NK-92 treated with Interleukin-12 subunit alpha and Interleukin-12 subunit beta, amount 100 ng/mL, for 24 hours (cell line): Measurements from ENCODE around the gene MCF2L2.

Experiments
- DNase-seq: peaks from one replicate; lab custom pipeline; 2025; lab: John Stamatoyannopoulos, UW

Gene MCF2L2

DNA sequence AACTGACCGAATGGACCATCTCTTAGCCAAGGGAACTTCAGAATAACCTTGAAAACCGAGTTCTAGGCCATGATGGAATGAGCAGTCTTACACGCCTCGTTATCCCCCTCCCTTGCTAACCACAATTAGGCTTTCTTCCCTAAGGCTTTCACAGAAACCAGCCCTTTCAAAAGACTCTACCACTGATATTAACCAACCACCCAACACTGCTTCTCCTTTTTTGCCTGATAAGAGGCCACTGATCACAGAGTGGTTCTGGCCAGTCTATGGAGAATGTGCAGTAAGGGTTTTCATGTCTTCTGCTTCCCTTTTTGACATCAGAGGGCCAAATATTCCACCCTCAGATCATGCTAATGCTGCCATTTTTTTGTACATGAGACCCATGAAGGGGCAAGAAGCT, 59.3 kb downstream of the MCF2L2 start:
- no peak for DNase-seq

DNA sequence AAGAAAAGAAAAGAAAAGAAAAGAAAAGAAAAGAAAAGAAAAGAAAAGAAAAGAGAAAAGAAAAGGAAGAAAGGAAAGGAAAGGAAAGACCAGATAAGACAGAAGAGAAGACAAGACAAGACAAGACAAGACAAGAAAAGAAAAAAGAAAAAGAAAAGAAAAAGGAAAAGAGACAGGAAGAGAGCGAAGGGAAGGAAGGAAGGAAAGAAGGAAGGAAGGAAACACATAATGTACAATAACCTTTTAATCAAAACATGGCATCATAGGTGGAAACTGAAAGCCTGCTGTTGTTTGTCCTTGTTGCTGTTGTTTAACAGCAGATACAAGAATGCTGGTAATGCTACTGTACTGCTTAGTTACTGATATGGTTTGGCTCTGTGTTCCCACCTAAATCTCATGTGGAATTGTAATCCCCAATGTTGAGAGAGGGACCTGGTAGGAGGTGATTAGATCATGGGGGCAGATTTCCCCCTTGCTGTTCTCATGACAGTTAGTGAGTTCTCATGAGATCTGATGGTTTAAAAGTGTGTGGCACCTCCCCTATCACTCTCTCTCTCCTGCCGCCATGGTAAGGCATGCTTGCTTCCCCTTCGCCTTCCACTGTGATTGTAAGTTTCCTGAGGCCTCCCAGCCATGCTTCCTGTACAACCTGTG, 67.3 kb downstream of the MCF2L2 start:
- DNase-seq: no peak

DNA sequence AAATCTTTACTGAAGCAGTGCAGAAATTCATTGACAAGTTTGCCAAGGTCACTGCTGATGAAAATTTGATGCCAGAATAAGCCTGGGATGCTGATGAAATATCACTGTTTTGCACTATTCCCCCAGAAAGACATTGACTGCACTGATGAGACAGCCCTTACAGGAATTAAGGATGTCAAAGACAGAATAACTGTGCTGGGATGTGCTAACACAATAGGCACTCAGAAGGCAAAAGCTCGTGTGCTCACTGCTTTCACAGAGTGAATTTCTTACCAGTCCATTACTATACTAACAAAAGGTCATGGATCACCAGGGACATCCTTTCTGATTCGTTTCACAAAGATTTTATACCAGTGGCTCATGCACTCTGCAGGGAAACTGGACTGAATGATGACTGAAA, 69.4 kb downstream of the MCF2L2 start:
- DNase-seq: no peak

DNA sequence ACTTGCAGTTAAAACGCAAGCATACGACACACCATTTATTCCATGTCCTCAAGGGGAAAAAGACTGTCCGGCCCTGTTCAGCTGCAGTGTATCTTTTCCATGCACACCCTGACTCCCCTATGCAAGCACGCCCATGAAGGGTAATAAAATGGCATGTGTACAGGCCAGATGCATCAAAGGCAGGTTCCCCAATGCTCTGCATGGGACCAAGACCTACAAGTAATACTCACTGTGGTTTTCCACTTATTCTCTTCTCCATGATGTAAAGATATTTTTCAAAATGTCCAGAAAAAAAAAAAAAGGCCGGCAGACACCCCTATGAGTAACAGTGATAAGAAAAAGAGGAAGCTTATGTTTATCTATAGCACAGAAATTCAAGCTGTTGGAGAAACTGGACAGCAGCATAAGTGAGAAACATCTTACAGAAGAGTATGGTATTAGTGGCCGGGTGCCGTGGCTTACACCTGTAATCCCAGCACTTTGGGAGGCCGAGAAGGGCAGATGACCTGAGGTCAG, 70.8 kb downstream of the MCF2L2 start:
- DNase-seq: no peak

DNA sequence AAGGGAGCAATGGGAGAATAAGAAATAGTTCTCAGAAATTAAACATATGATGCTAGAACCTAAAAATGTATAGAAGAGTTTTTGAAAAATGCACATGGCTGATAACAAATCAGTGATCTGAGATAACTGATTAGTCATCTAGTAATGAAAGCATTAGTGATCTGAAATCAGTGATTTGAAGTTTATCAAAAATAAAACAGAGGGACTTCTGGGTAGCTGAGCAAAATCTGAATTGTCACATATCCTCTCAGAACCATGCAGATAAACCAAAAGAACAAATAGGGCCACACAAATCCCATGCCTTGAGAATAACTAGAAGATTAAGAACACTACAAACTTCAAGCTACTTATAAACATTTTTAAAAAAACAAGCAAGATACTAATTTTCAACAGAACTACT, 71.5 kb downstream of the MCF2L2 start:
- DNase-seq: no peak

DNA sequence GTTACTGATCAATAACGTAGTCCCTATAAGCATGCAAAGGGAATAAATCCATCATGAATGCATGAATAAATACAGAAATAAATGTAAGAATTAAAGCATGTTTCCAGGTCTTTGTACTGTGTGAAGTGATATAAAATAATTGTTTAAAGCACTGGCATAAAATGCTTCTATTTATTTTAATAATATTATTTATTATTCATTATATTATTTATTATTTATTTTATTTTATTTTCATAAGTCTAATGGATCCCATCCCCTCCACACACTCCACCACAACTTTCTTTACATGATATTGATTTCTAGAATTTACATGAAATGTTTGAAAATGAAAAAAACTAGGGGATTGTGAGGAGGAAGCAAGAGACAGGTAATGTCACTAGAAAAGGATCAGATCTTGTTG, 73.5 kb downstream of the MCF2L2 start:
- DNase-seq: no peak

DNA sequence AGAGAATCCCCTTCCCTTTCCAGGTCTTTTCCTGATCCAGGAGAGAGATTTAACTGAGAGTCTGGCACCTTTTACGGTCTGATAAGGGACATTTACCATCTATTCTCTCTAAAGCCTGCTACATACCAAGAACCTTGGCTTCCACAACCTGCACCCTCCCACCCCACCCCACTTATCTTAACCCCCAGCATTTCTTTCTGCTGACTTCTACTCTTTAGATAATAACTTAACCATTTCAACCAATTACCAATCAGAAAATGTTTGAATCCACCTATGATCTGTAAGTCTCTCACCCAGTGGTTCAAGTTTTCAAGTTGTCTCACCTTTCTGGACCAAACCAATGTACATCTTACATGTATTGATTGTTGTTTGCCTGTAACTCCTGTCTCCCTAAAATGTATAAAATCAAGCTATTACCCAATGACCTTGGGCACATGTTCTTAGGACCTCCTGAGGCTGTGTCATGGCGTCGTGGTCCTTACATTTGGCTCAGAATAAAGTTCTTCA, 74.0 kb downstream of the MCF2L2 start:
- DNase-seq: no peak

DNA sequence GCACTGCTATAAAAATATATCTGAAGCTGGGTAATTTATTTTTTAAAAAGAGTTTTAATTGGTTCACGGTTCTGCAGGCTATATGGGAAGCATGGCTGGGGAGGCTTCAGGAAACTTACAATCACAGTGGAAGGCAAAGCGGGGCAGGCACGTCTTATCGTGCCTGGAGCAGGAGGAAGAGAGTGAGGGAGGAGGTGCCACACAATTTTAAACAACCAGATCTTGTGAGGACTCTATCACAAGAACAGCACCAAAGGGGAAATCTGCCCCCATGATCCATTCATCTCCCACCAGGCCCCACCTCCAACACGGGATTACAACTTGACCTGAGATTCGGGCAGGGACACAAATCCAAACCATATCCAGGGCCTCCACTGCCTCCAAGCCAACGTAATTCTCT, 75.0 kb downstream of the MCF2L2 start:
- DNase-seq: no peak

DNA sequence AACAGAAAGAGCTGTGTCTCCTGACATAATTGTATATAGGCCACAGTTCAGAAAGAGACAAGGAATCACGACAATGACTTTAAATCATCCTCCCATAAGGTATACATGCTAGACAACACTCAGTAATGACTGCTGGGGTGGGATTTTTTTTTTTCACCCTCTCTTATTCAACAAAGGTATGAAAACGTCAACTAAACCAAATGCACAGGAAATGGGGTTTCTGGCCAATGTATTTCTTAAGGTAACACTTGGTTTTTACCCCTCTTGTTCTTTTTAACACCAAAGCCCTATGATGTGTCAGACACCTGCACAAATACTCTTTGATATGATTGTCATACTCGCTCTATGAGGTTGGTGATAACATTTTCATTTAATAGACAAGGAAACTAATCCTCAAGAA, 78.3 kb downstream of the MCF2L2 start:
- no peak for DNase-seq

DNA sequence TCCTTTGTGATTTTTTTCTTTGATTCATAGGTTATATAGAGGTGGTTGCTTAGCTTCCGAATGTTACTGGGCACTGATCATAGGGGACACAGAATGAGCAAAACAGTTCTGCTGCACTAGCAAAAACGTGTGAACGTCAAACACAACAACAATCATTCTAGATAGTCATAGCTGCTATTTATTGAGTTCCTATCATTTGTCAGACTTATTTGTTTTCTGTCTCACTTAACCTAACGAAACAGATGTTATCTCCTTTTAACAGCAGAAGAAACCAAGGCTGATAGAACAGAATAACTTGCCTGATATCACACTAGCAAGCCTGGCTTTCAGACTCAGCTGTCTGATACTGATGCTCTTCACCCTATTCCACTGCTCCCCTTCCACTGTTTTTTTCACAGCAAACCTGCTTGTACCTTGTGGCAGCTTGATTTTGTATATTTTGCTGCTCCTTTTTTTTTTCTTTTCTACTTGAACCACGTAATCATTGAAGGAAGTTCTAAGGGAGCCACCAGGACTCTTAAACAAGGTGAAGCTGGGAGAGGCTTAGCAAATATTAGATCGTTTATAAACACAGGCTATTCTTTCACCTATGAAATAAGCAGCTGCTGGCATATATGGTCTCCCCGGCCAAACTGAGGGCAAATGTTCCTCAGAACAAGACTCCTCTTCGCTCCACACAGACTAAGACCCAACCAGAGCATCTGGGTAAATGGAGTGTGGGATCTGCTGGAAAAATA, 78.8 kb downstream of the MCF2L2 start:
- DNase-seq: no peak

DNA sequence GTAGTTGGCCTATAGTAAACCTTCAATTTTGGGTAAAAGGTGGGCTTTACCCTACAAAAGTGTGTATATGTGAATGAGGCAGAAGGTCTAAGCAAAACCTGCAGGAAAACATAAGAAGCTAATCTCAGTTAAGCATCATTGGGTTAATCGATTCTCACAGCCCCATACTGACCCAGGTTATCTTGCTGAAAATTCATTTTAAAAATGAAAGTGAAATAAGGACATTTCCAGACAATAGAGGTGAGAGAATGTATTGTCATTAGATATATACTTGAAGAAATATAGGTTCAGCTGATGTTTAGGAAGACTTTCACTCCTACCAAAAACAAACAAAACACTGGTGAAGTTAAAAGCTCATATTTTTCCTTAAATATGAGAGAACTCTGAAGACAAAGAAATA, 85.6 kb downstream of the MCF2L2 start:
- DNase-seq: no peak

DNA sequence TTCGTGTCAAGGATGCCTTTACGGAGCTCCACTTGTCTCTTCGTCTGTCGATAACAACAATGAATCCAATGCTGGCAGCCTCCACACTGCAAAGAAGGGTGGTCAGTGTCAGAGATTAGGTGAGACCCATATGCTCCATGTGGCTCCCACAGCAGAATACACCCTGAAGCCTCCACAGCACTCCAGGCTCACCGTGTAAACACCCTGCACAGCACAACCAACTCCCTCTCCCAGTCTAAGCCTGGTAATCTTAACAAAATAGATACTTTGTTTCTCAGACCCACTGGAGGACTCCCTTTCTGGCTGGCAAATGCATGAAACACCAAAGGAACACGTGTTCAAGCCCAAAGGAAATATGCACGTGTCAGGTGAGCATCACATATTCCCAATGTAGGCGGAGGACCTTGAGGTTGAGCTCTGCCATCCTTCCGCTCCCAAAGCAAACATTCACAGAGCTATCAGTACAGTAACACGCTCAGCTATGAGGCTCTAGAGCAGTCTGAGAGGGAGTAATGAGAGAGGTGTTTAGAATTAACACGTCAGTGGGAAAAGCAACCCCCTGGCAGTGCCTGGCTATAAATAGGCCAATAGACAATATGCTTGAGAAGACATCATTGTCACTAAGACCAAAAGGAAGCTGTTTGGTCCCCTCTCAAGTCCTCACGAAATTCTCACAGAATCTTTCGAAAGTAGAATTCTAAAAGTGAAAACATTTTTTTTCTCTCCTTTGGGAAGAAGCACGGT, 86.7 kb downstream of the MCF2L2 start:
- DNase-seq: no peak

DNA sequence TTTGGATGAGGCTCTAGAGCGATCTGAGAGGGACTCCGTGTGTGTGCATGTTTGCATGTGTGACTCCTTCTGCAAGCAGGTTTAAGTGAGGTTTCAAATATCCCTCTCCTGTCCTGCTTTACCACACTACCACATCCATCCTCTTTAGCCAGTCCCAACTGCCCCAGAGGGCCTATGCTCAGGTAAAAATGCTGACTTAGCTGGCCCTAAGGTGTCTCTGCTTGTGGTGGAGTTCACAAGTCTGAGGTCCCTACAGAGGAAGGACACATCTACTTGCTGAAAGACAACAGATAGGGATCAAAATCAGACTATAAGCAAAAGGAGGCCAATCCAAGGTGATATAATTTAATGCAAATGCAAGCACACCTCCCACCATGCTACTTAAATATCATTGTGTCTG, 88.2 kb downstream of the MCF2L2 start:
- no peak for DNase-seq

DNA sequence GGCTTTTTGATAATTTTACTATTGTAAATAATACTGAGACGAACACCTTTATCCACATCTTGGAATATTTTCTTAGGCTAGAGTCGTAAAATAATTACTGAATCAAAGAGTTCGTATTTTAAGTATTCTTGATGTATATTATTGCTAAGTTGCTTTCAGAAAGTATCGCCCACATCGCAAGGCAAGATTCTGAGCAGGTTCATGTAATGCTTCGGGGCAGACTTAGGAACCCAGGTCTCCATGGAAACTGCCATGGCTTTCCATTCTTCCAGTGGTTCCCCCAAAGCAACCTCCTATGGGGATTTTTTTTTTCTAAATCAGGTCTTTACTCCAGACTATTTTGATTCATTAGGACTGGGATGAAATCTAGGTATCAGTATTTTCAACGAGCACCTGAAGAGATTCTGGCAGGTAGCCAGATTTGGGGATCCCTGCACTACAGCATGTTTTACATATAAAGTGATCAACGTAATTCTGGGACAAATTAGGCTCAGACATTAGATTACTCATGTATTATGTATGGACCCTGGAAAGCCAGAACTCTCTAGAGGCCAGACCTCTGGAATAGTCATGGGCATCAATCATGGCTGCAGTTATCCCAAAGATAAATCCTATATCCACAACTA, 88.8 kb downstream of the MCF2L2 start:
- DNase-seq: no peak

DNA sequence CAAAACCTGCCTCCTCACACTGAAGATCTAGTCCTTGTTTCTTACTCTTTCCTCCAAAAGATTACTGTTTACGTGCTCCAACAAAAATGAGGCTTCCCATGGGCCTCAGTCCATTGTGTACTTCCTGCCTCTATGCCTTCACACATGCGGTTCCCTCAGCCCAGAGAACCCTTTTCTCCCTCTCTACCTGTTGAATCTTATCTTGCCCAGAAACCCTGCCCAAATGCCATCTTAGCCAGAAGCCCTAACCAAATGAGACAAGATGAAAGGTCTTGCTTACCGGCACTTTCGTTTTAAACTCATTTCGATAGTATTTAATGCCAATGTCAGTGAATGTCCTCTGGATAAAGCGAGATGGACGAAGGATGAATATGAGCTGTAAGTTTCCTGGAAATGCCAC, 89.9 kb downstream of the MCF2L2 start:
- DNase-seq: no peak

DNA sequence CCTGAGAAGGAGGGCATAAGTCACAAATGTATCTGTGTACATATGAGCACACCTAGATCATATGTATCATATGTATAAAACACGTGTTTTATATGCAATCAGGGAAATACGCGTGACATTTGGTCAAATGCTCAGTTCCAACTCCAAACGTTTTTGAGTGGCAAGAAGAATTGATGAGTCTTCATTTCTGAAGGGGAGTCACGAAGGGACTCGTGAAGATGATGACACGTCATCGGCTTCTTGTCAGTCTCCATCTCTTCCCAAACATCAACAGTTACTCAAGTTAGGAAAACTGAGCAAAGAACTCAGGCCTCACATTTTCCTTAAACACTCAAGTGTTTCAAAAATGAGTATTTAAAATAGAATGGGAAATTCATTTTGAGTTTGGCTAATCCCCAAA, 95.9 kb downstream of the MCF2L2 start:
- no peak for DNase-seq

DNA sequence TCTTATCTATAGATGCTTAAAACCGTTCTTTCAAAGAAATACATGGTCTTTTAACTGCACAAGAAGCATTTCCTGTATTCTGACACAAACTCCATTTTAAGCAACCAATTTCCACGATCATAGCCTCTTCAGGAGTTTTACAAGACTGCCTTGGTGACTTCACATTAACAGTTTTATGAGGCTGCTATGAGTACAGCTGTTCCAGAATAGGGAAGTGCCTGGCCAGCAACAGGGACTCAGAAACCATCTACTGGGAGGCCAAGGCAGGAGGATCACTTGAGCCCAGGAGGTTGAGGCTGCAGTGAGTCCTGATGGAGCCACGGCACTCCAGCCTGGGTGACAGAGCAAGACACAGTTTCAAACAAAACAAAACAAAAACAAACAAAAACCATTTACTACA, 96.9 kb downstream of the MCF2L2 start:
- no peak for DNase-seq

DNA sequence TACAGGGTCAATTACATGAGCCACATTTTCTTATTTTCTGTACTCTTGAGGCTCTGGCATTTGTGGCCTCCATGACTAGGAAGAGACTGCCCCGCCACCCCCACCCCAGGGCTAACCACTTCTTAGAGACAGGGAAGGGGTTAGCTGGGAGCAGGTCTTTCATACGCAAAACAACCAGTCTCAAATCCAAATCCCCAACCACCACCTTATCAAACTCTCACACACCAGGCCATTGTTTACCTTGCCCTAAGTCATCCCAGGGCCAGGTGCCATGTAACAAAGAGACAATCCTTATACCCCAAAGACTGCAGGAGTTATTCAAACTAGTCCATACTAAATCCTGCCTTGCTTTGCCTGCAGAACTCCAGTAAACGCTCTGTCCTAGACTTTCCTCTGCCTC, 97.5 kb downstream of the MCF2L2 start:
- DNase-seq: no peak

DNA sequence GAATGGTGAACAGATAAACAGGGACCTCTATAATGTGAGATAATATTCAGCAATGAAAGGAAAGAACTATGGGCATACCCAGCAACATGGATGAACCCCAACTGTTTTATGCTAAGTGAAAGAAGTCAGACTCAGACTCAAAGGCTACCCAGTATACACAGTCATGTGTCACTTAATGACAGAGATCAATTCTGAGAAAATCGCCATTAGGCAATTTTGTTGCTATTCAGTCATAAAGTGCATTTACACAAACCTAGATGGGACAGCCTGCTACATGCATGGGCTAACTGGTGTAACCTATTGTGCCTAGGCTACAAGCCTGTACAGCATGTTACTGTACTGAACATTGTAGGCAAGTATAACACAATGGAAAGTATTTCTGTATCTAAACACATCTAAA, 98.9 kb downstream of the MCF2L2 start:
- DNase-seq: no peak

DNA sequence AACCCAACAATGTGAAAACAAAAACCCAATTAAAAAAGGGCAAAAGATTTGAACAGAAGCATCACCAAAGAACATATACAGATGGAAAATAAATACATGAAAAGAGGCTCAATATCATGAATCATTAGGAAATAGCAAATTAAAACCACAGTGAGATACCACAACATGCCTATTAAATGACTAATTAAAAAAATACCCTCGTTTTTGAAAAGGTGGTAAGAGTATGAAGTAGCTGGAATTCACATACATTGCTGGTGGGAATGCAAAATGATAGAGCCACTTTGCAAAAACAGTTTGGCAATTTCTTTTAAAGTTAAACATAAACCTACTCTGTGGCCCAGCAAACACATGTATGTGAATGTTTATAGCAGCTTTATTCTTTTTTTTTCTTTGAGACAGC, 99.6 kb downstream of the MCF2L2 start:
- DNase-seq: no peak

DNA sequence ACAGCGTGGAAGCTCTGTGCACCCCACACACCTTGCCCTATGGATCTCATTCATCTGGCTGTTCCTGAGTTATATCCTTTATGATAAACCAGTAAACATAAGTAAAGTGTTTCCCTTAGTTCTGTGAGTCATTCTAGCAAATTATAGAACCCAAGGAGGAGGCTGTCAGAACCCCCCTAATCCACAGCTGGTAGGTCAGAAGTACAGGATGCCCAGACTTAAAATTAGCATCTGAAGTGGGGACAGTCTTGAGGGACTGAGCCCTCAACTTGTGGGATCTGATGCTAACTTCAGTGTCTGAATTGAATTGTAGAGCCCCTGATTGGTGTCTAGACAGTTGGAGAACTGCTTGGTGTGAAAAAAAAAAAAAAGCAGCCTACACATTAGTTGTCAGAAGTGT, 100.3 kb downstream of the MCF2L2 start:
- DNase-seq: no peak

DNA sequence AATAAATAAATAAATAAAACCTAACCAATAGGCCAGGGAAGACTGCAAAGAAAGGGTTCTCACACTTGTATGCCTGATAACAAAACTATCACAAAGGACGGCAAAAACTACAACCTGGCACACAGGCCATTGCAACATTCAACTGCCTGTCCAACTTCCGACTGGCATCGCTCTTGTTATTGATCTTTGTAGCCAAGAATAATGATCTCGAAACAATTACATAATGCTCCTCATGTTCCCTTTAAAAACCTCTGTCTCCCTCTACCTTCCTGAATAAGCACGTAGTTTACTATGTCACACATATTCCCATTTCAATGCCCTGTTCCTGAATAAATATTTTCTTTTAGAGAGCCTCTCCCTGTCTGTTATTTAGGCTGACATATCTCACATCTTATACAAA, 101.1 kb downstream of the MCF2L2 start:
- DNase-seq: no peak
